Measurements from ENCODE around the gene HMG20B. TPM values are rescaled to one million over a fixed set of nuclear protein-coding genes. Genes with fewer than 3 reads are reported as not detected.
"Not testable (repeated sequence)": the region's sequence is repeated elsewhere in the genome, so short reads cannot be mapped to it uniquely, and the experiment has no call there.

The HMG20B gene
- total RNA-seq, 2 donors from 2014 or later, result 51.8 to 52.5 TPM

DNA sequence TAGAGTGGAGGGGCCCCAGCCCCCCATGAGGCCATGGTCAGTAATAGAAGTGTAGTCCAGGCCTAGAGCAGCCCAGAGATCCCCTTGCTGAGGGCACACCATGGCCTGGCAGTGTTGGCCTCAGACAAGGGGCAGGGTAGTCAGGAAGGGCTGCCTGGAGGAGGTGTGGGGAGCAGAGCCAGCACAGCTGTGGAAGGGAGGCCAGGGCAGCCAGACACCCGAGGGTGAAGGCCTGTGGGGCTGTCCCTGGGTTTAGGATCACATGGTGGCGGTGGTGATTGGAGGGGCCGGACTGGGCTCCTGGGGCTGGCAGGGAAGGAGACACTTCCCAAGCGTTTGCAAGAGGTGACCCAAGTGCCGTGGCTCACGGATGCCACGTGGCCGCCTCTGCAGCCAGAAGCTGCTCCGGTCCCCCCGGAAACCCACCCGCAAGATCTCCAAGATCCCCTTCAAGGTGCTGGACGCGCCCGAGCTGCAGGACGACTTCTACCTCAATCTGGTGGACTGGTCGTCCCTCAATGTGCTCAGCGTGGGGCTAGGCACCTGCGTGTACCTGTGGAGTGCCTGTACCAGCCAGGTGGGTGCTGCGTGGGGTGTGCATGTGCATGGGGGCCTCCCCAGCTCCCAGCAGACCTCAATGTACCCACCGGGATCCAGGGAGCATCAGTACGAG, 45.4 kb upstream of the HMG20B start:
- Histone ChIP-seq H3K4me1 (no peaks in the 10 kb centered on the region), H3K36me3 (peaks cover 66% of the 10 kb centered on the region), H3K27me3 (no peaks in the 10 kb centered on the region), H3K9me3 (no peaks in the 10 kb centered on the region), H3K4me3 (no peak overlapping the region), H3K27ac (no peak overlapping the region)
- DNase-seq (ENCODE audit: low spot score), result no peak
- TF ChIP-seq, protein P1, sequence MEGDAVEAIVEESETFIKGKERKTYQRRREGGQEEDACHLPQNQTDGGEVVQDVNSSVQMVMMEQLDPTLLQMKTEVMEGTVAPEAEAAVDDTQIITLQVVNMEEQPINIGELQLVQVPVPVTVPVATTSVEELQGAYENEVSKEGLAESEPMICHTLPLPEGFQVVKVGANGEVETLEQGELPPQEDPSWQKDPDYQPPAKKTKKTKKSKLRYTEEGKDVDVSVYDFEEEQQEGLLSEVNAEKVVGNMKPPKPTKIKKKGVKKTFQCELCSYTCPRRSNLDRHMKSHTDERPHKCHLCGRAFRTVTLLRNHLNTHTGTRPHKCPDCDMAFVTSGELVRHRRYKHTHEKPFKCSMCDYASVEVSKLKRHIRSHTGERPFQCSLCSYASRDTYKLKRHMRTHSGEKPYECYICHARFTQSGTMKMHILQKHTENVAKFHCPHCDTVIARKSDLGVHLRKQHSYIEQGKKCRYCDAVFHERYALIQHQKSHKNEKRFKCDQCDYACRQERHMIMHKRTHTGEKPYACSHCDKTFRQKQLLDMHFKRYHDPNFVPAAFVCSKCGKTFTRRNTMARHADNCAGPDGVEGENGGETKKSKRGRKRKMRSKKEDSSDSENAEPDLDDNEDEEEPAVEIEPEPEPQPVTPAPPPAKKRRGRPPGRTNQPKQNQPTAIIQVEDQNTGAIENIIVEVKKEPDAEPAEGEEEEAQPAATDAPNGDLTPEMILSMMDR (IDR thresholded peaks at IDR 0.05), result no peak

DNA sequence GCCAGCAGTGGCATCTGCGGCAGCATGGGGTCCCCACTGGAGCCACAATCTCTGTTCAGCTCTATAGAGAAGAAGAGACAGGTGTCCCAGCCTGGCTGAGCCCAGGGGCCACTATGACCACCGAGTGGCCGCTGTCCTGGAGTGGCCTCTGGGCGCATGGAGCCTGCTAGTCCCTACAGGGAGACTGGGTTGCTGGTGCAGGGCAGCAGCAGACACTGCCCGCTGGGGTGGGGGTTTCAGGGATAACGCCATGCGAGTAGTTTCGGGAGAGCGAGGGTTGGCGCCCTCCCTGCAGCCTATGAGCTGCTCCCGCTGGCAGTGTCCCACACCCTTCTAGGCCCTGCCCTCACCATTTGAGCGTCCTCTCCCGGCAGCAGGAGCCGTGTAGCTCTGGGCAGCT, 44.7 kb upstream of the HMG20B start:
- Histone ChIP-seq H3K4me3 (no peak overlapping the region), H3K9me3 (no peaks in the 10 kb centered on the region), H3K27me3 (no peaks in the 10 kb centered on the region), H3K27ac (no peak overlapping the region), H3K4me1 (no peaks in the 10 kb centered on the region), H3K36me3 (peaks cover 69% of the 10 kb centered on the region)
- TF ChIP-seq, protein P1 (IDR thresholded peaks at IDR 0.05), result no peak
- no peak for DNase-seq (ENCODE audit: low spot score)

DNA sequence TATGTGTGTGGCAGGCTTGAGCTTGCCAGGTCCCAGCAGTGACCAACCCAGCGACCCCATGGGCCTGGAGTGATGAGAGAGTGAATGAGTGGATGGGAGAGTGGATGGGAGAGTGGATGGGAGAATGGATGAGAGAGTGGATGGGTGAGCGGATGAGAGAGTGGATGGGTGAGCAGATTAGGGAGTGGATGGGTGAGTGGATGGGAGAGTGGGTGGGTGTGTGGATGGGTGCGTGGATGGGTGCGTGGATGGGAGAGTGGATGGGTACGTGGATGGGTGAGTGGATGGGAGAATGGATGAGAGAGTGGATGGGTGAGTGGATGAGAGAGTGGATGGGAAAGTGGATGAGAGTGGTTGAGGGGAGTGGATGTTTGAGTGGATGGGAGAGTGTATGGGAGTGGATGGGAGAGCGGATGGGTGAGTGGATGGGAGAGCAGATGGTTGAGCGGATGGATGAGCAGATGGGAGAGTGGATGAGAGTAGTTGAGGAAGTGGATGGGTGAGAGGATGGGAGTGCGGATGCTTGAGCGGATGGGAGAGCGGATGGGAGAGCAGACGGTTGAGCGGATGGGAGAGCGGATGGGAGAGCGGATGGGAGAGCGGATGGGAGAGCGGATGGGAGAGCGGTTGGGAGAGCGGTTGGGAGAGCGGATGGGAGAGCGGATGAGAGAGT, 44.1 kb upstream of the HMG20B start:
- TF ChIP-seq, protein P1 (IDR thresholded peaks at IDR 0.05), result no peak

DNA sequence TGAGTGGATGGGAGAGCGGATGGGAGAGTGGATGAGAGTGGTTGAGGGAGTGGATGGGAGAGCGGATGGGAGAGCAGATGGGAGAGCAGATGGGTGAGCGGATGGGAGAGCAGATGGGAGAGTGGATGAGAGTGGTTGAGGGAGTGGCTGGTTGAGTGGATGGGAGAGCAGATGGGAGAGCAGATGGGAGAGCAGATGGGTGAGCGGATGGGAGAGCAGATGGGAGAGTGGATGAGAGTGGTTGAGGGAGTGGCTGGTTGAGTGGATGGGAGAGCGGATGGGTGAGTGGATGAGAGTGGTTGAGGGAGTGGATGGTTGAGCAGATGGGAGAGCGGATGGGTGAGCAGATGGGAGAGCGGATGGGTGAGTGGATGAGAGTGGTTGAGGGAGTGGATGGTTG, 43.4 kb upstream of the HMG20B start:
- not testable (repeated sequence) for H3K27me3 ChIP-seq; H3K4me3 ChIP-seq; H3K9me3 ChIP-seq; H3K27ac ChIP-seq; DNase-seq (ENCODE audit: low spot score); H3K4me1 ChIP-seq
- peaks cover 72% of the 10 kb centered on the region for H3K36me3 ChIP-seq

More for the DNA sequence above, 44.1 kb upstream of the HMG20B start:
- Histone ChIP-seq H3K4me1 (no peaks in the 10 kb centered on the region), H3K9me3 (no peaks in the 10 kb centered on the region), H3K36me3 (peaks cover 69% of the 10 kb centered on the region), H3K27ac (no peak overlapping the region), H3K27me3 (no peaks in the 10 kb centered on the region), H3K4me3 (no peak overlapping the region)
- DNase-seq (ENCODE audit: low spot score), result no peak

DNA sequence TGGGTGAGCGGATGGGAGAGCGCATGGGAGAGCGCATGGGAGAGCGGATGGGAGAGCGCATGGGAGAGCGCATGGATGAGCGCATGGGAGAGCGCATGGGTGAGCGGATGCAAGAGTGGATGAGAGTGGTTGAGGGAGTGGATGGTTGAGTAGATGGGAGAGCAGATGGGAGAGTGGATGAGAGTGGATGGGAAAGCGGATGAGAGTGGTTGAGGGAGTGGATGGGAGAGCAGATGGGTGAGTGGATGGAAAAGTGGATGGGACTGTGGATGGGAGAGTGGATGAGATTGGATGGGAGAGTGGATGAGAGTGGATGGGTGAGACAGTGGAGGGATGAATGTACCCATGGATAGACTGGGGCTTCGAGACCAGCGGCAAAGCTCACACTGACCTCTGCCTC, 42.4 kb upstream of the HMG20B start:
- no peaks in the 10 kb centered on the region for H3K4me1 ChIP-seq
- no peak for DNase-seq (ENCODE audit: low spot score)
- no peaks in the 10 kb centered on the region for H3K27me3 ChIP-seq
- H3K4me3 ChIP-seq, result no peak overlapping the region
- TF ChIP-seq, protein P1 (IDR thresholded peaks at IDR 0.05), result no peak
- peaks cover 76% of the 10 kb centered on the region for H3K36me3 ChIP-seq
- no peak overlapping the region for H3K27ac ChIP-seq
- no peaks in the 10 kb centered on the region for H3K9me3 ChIP-seq

DNA sequence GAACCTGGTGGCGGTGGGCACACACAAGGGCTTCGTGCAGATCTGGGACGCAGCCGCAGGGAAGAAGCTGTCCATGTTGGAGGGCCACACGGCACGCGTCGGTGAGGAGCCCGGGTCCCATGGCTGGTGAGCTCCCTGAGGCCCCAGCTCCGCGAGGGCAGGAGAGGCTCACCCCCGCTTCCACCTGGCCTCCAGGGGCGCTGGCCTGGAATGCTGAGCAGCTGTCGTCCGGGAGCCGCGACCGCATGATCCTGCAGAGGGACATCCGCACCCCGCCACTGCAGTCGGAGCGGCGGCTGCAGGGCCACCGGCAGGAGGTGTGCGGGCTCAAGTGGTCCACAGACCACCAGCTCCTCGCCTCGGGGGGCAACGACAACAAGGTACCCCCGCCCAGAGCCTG, 41.0 kb upstream of the HMG20B start:
- no peak for DNase-seq (ENCODE audit: low spot score)
- Histone ChIP-seq H3K27me3 (no peaks in the 10 kb centered on the region), H3K4me1 (peaks cover 0 to 6% of the 10 kb centered on the region in 2 donors), H3K4me3 (no peak overlapping the region), H3K36me3 (peaks cover 70% of the 10 kb centered on the region), H3K27ac (no peak overlapping the region), H3K9me3 (no peaks in the 10 kb centered on the region)
- TF ChIP-seq, protein P1 (IDR thresholded peaks at IDR 0.05), result no peak

Measured in right atrium auricular region (tissue), 2 donors.